GM12878 (cell line): ENCODE data around the gene H2BK1. TPM values are rescaled to one million over a fixed set of nuclear protein-coding genes. Genes with fewer than 3 reads are reported as not detected.

ENCODE experiments used
- DPF2 ChIP-seq: fragments of 450-650 bp; IDR thresholded peaks from 2 replicates; pipeline ENCODE4 v1.6.1; 2017; ENCODE audit warnings: mild to moderate bottlenecking
- HDAC6 ChIP-seq: fragments of 200-600 bp; sonication (generic); IDR thresholded peaks from one replicate; pipeline ENCODE4 v1.8.0; 2017; ENCODE audit warnings: antibody characterized with exemption; ENCODE audit not compliant: unreplicated experiment
- JUNB ChIP-seq: IDR thresholded peaks from 2 replicates; pipeline ENCODE4 v1.6.1; 2016; ENCODE audit warnings: antibody characterized with exemption, mild to moderate bottlenecking
- NR2C2 ChIP-seq: IDR thresholded peaks from 2 replicates; pipeline ENCODE4 v1.6.1; 2011; ENCODE audit warnings: borderline replicate concordance, low read depth; ENCODE audit not compliant: control insufficient read depth, insufficient read length
- NRF1 ChIP-seq: conservative IDR thresholded peaks from 2 replicates; pipeline ENCODE4 v1.6.1; 2011; ENCODE audit warnings: mild to moderate bottlenecking, low read depth, low read length, improper control_type of control experiment
- RCOR1 ChIP-seq: conservative IDR thresholded peaks from 2 replicates; pipeline ENCODE4 v1.6.1; 2012; ENCODE audit warnings: low read depth, low read length, improper control_type of control experiment
- SPI1 ChIP-seq: IDR thresholded peaks from 2 replicates; pipeline ENCODE4 v1.6.1; 2011; ENCODE audit warnings: low read depth, mild to moderate bottlenecking, low read length, moderate library complexity, borderline replicate concordance; ENCODE audit not compliant: insufficient read depth
- SUPT20H ChIP-seq: IDR thresholded peaks from 2 replicates; pipeline ENCODE4 v1.6.1; 2011; ENCODE audit warnings: low read depth, mild to moderate bottlenecking, low read length, moderate library complexity, borderline replicate concordance; ENCODE audit not compliant: control insufficient read depth
- SUZ12 ChIP-seq: fragments of 200-600 bp; sonication (generic); IDR thresholded peaks from one replicate; pipeline ENCODE4 v1.6.1; 2018; ENCODE audit warnings: antibody characterized with exemption, mild to moderate bottlenecking; ENCODE audit not compliant: unreplicated experiment
- TCF12 ChIP-seq: IDR thresholded peaks from 2 replicates; pipeline ENCODE4 v1.6.1; 2011; ENCODE audit warnings: low read depth, mild to moderate bottlenecking, low read length
- TCF7 ChIP-seq: IDR thresholded peaks from 2 replicates; pipeline ENCODE4 v1.6.1; 2014; ENCODE audit warnings: antibody characterized with exemption, borderline replicate concordance
- ZZZ3 ChIP-seq: IDR thresholded peaks from 2 replicates; pipeline ENCODE4 v1.6.1; 2011; ENCODE audit warnings: low read depth; ENCODE audit not compliant: control insufficient read depth, insufficient read length
- polyA plus RNA-seq, 11 experiments: library from polyadenylated mRNA; depleted of rRNA in 4 of 11; unstranded in 6 of 11; stranded (reverse) in 5 of 11; fragments of >200 nt; fragmentation: Nextera tagmentation in 4 of 11; fragmentation: Illumina TruSeq in 1 of 11; extraction: Ambion mirVana in 4 of 11; extraction: Trizol in 1 of 11; gene quantifications; 1 replicate in 1 of 11; 2 replicates in 10 of 11; pipeline versions ENCODE4 v1.2.1 to v1.2.3, GENCODE V29; 2011 to 2016; ENCODE audit warnings: inconsistent platforms in 2 of 11, missing spikeins in 2 of 11, low read depth in 1 of 11
- total RNA-seq, 4 experiments: library from RNA; depleted of rRNA in 3 of 4; stranded (reverse); fragments of >200 nt in 3 of 4; fragmentation: Illumina TruSeq in 1 of 4; extraction: Trizol in 1 of 4; gene quantifications; 2 replicates each; pipeline versions ENCODE4 v1.2.1 to v1.2.3, GENCODE V29; 2013 to 2021
- TF ChIP-seq, protein P1 (sequence below): fragments of 450-650 bp; IDR thresholded peaks from 2 replicates; pipeline ENCODE4 v1.6.1; 2018; ENCODE audit warnings: mild to moderate bottlenecking, low read depth, moderate library complexity; ENCODE audit not compliant: partially characterized antibody

The H2BK1 gene
- total and polyA plus RNA-seq, 10 of the 15 experiments (the other 5 are each of a cell fraction or from before 2014, with no cell fraction given) = 0.54 TPM; not detected in 9

DNA sequence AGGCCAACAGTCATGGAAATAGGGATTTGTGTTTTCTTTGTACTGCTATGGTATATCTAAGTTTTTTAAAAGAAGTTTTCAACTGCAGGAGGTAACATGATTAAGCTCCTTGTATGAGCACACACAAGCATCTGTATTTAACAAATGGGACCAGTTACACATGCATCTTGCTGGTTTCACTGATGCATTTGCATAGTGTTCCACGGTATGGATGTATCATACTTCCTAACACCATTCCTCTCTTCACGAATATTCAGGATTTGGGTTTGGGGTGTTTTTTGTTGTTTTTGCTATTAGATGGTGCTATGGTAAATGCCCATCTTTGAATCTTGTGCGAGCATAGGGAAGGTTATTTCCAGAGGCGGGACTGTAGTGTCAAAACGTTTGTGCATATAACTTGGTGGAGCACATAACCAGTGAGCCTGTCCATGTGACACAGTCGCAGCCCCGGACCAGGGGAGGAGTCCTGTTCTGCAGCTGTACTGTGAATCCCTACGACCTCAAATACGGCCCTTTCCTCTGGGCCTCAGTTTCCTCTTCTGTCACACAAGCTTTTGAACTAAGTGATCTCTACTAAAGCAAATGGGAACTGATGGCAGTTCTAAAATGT lies 1.9 kb downstream of the H2BK1 start (continued):
- no peak for TF ChIP-seq SUPT20H
- TF ChIP-seq TCF7 = no peak
- no peak for TF ChIP-seq SUZ12
- TF ChIP-seq ZZZ3 = no peak
- no peak for TF ChIP-seq JUNB
- no peak for TF ChIP-seq NR2C2
- TF ChIP-seq, protein P1, sequence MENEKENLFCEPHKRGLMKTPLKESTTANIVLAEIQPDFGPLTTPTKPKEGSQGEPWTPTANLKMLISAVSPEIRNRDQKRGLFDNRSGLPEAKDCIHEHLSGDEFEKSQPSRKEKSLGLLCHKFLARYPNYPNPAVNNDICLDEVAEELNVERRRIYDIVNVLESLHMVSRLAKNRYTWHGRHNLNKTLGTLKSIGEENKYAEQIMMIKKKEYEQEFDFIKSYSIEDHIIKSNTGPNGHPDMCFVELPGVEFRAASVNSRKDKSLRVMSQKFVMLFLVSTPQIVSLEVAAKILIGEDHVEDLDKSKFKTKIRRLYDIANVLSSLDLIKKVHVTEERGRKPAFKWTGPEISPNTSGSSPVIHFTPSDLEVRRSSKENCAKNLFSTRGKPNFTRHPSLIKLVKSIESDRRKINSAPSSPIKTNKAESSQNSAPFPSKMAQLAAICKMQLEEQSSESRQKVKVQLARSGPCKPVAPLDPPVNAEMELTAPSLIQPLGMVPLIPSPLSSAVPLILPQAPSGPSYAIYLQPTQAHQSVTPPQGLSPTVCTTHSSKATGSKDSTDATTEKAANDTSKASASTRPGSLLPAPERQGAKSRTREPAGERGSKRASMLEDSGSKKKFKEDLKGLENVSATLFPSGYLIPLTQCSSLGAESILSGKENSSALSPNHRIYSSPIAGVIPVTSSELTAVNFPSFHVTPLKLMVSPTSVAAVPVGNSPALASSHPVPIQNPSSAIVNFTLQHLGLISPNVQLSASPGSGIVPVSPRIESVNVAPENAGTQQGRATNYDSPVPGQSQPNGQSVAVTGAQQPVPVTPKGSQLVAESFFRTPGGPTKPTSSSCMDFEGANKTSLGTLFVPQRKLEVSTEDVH = no peak
- TF ChIP-seq HDAC6 = no peak
- TF ChIP-seq NRF1 = no peak
- TF ChIP-seq SPI1 = no peak
- no peak for TF ChIP-seq TCF12
- TF ChIP-seq RCOR1 = no peak
- no peak for TF ChIP-seq DPF2
- TF ChIP-seq, all 136 proteins: peak for 0
